ENCODE measurements around the gene BCL2.

BCL2 gene

GRCh38 chr18:63183952-63184770 lies 135.4 kb downstream of the BCL2 start:
- no peak for TF ChIP-seq CTCF (IDR thresholded peaks at IDR 0.05; ENCODE audit: insufficient read depth, low read length, missing control alignments)
- ChIA-PET POLR2A (no interaction called here), CTCF (no interaction called here)
- H3K4me3 ChIP-seq (ENCODE audit: low read depth, low read length) = no peak overlapping the region
- DNase-seq (ENCODE audit: low read depth, low spot score) = no peak

- no peak for DNase-seq (ENCODE audit: low read depth, low spot score)
- TF ChIP-seq CTCF (IDR thresholded peaks at IDR 0.05; ENCODE audit: insufficient read depth, low read length, missing control alignments) = no peak
- POLR2A ChIA-PET = no interaction called here
- CTCF ChIA-PET = no interaction called here
- no peak overlapping the region for H3K4me3 ChIP-seq (ENCODE audit: low read depth, low read length)
Measured at GRCh38 chr18:63183378-63183777, 136.2 kb downstream of the BCL2 start.

GRCh38 chr18:63182861-63183260 lies 136.7 kb downstream of the BCL2 start:
- no peak overlapping the region for H3K4me3 ChIP-seq (ENCODE audit: low read depth, low read length)
- CTCF ChIA-PET = no interaction called here
- DNase-seq (ENCODE audit: low read depth, low spot score) = no peak
- no peak for TF ChIP-seq CTCF (IDR thresholded peaks at IDR 0.05; ENCODE audit: insufficient read depth, low read length, missing control alignments)
- POLR2A ChIA-PET = no interaction called here

- TF ChIP-seq CTCF (IDR thresholded peaks at IDR 0.05; ENCODE audit: insufficient read depth, low read length, missing control alignments) = no peak
- POLR2A ChIA-PET = no interaction called here
- DNase-seq (ENCODE audit: low read depth, low spot score) = no peak
- CTCF ChIA-PET = no interaction called here
- no peak overlapping the region for H3K4me3 ChIP-seq (ENCODE audit: low read depth, low read length)
Measured at GRCh38 chr18:63182310-63182772, 137.2 kb downstream of the BCL2 start.

GRCh38 chr18:63181706-63182309 lies 137.8 kb downstream of the BCL2 start:
- H3K4me3 ChIP-seq (ENCODE audit: low read depth, low read length) = no peak overlapping the region
- no peak for DNase-seq (ENCODE audit: low read depth, low spot score)
- CTCF ChIA-PET = no interaction called here
- no peak for TF ChIP-seq CTCF (IDR thresholded peaks at IDR 0.05; ENCODE audit: insufficient read depth, low read length, missing control alignments)
- POLR2A ChIA-PET = no interaction called here

GRCh38 chr18:63180971-63181376 lies 138.6 kb downstream of the BCL2 start:
- POLR2A ChIA-PET = no interaction called here
- CTCF ChIA-PET = interaction anchor here (1.4 kb wide), 1 partner anchor 17 kb away, joined by 3 read pairs; no protein-coding TSS in a partner anchor
- H3K4me3 ChIP-seq (ENCODE audit: low read depth, low read length) = no peak overlapping the region
- no peak for TF ChIP-seq CTCF (IDR thresholded peaks at IDR 0.05; ENCODE audit: insufficient read depth, low read length, missing control alignments)
- no peak for DNase-seq (ENCODE audit: low read depth, low spot score)

Measured in AG04449 (cell line).